ENCODE measurements around the gene DUSP3.
A peak's percentile ranks its signal among the peaks of the same experiment; 100 is the strongest.

DUSP3 gene

DNA sequence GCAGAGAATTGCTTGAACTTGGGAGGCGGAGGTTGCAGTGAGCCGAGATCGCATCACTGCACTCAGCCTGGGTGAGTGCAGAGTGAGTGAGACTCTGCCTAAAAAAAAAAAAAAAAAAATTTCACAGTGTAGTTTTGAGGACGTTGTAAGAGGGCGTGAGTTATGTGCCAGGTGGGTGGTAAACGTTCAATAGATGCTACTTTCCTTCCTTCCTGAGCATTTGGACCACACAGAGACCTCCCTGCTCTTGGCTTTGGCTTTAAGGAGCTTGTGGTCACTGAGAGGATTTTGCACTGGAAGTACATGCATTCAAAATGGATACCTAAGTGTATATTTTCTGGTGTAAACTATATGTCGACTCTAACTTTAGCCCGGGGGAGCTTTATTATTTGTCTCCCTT is 50.7 kb downstream of the DUSP3 start:
- DNase-seq (ENCODE audit: low read depth) = no peak

DNA sequence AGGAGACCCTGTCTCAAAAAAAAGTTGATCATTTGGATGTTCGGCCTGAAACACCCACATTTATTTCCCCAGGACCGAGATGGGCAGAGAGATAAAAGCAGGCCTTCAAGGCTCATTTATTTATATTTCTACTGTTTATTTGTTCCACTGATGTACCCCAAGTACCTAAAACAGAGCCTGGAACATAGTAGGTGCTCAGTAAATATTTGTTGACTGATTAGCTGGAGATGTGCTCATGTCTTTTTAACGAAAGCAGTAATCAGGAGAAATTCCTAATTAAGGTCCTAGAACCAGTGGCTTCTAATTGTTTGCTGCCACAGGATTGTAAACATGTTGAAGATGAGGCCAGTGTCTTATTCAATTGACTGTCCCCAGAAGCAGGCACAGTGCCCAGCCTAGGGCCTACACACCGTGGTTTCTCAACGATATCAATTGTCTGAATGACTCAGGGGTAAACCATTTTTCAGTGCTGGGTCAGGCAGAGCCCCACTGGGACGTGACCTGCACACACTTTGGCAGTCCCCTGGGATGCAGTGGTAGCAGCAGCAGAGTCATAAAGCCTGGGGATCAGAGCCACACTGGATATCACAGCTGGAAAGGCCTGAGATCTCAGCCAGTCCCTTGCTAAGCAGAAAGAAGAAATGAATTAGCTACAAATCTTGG is 54.9 kb downstream of the DUSP3 start:
- DNase-seq (ENCODE audit: low read depth) = no peak

DNA sequence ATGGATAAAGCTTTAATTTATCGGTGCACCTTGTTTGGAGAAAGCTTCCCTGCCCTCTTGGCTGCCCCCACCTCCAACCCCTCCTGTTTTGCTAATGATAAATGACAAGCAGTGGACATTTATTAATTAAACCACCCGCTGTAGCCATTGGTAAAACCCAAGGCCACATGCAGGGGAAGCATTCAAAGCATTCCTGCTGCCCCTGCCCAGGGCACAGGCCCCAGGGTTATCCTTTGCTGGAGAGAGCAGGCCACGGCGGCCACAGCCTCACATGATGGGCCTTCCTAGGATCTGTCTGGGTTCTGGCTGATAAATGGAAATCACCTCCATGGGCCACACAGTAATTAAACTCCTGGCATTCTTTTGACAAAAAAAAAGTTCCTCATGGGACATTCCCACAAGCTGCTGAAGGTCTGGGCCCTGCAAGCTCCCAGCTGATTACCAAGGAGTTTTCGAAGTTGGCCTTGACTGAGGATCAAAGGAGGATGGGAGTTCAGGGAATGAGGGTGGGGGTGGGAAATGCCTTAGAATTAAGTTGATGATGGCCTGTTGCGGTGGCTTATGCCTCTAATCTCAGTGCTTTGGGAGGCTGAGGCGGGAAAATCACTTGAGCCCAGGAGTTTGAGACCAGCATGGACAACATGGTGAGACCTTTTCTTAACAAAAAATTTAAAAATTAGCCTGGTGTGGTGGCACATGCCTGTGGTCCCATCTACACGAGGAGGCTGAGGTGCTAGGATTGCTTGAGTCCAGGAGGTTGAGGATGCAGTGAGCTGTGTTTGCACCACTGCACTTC is 55.7 kb downstream of the DUSP3 start:
- DNase-seq (ENCODE audit: low read depth) = no peak

DNA sequence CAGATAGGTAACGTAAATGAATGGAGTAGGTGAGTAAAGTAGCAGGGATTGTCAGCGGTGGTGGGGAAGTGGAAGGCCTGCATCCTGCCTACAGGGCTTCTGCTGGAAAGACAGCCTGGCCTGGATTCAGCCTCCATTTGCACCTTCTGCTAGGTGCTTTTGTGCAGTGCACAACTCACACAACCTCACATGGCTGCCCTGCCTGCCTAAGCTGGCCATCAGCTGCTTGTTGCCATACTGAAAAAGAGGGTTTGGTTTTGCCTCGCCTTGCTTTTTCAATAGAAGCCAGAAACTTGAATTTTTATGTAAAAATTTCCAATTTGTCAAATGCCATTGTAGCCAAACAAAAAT is 56.5 kb downstream of the DUSP3 start:
- DNase-seq (ENCODE audit: low read depth) = no peak

DNA sequence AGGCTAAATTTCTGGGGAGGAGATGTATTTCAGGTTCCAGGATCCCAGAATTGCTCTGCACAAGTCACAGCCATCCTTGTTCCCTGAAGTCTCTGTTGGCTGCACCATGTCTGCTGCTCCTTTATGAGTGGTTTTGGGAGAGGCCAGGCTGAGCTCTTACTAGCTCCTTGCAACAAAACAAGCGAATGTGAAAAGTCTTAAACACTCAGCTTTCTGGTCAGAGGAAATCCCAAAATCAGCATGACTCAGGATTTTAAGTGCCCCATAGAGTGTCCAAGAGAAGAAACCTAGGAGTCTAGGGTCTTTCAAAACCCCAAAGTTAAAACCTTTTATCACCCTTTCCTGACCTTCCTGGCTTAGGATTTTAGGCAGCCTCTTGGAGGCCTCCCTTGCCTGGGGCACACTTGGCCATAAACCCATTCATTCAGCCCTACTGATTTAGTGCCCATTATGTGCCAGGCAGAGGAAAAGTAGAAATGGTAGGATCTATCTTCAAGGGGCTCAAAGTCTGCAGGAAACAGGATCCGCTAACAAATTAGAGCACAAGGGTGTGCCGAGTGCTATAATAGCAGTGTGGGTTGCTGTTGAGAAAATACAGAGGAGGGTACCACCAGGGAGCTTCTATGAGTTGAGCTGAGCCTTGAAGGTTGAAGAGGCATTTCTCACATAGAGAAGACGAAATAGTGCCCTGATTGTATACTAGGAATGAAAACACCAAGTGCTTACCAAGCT is 57.1 kb downstream of the DUSP3 start:
- no peak for DNase-seq (ENCODE audit: low read depth)

DNA sequence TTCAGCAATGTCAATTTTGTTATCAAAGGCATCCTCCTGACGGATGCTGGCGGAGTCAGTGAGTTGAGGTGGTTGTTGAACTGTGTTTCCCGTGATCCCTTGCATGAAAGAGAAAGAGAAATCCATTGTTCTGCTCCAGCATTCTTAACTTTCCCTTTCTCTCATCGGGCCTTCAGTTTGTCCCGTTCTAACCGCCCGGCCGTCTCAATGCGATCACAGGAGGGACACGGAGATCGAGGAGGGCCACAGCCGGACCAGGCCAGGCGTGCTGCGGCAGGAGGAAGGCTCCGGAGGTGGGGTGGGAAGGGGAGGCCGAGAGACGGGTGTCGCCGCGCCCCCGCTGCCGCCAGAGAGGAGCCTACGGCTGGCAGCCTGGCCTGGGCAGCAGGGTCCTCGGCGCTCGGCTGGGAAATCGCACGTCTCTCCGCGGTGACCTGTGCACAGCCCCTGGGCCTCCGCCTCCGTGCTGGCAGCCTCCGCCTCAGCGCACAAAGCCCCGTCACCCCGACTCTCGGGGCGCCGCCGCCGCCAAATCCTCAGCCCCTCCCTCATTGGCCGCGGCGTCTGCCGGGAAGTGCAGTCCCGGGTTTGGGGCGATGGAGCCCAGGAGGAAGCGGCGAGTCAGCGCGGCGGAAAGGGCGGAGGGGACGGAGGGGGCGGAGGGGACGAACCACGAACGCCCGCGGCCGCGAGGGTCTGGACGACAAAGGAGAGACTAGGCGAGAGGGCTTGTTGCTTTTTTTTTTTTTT is 58.3 kb downstream of the DUSP3 start:
- peak; percentile 74 for DNase-seq (ENCODE audit: low read depth)

DNA sequence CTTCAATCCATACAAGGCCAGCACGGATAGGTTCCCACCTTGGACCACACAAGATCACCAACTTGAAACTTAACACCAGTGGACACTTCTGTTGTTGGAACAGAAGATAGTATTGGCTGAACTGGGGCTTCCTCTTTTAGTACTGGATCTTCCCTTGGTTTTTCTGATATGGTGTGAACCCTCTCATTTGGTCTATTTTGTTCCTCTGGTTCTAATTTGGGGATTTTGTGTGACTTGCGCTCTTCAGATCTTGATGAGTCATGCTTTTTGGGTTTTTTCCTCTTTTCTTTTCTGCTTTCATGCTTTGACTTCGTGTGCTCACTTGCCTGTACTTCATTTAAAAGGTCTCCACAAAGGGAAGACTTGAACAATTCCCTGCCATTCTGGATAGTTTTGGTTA is 59.2 kb downstream of the DUSP3 start:
- DNase-seq (ENCODE audit: low read depth) = no peak

DNA sequence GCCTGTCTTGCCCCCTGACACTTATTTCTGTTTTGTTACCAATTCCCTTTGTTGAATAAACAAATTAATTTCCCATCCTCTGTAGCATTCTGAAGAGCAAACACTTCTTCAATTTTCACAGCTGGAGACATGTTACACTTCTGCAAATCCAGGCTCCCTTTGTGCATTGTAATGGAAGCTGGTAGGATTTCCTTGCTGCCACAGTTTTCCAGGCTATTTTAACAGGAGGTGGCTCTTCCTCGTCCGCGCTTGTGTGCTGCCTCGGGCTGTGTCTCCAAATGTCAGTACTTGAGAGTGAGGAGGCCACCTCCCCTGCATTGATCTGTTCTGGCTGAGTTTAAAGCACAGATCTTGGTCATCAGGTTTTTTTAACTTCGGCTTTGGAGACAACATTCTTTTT is 60.2 kb downstream of the DUSP3 start:
- DNase-seq (ENCODE audit: low read depth) = no peak

DNA sequence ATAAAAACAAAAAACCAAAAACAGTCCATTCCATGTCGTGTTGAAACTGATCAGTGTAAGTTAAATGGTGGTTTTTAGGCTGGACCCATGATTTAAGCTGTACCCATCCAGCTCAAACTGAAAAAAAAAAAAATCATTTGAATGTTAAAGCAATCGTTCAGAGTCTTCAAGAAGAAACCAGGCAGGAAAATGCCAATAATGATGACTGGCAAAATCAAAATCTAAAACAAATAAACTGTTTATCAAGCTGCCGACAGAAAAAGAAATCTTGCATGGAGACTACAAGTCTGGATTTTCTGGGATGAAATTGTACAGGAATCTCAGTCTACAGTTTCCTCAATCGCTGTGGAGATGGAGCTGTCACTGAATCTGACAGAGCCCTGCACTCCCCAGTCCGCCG is 60.9 kb downstream of the DUSP3 start:
- no peak for DNase-seq (ENCODE audit: low read depth)

All from activated T-cell treated with anti-CD3 and anti-CD28 coated beads for 48 hours (primary cell).